Left ventricle myocardium superior (tissue), 1 donor: Measurements from ENCODE around the gene NDUFA8. TPM values are rescaled to one million over a fixed set of nuclear protein-coding genes. Genes with fewer than 3 reads are reported as not detected.

ENCODE experiments used
- microRNA-seq: library from miRNA; unstranded; fragments of <30 nt; microRNA quantifications from one replicate; pipeline ENCODE4 v1.2.0, GENCODE V29; 2020; ENCODE audit warnings: borderline number of aligned reads
- total RNA-seq: library from RNA; stranded (reverse); fragmentation: NEBNext Ultra II Directional; extraction: Animal tissue kit (Norgen Biotek cat#: 25700); gene quantifications from one replicate; pipeline ENCODE4 v1.2.1, GENCODE V29; 2021
- donor health status: DM: no; HTN: yes; CAD: no; lungs with severe emphysema.

The NDUFA8 gene
- total RNA-seq, 1 donor from 2014 or later, result 321 TPM

Small RNA genes lying within 50 kb of the gene (microRNA-seq; reads per million reads assigned to microRNA genes)
- not detected for gene MIR4478

Other genes with a start within 250 kb of the NDUFA8 start
- gene TTLL11, start 66.5 kb downstream of the NDUFA8 start, total RNA-seq, result 5.8 TPM
- not detected for gene MORN5, start 129 bp upstream of the NDUFA8 start, total RNA-seq
- 8.0 TPM for gene LHX6, start 69.2 kb upstream of the NDUFA8 start, total RNA-seq
- gene RBM18, start 105.1 kb upstream of the NDUFA8 start, total RNA-seq, result 41.8 TPM
- gene MRRF, start 105.1 kb upstream of the NDUFA8 start, total RNA-seq, result 41.3 TPM
- gene PTGS1, start 211.2 kb upstream of the NDUFA8 start, total RNA-seq, result 3.4 TPM